GOT3 (cell line): ENCODE data around the gene MMD.
A peak's percentile ranks its signal among the peaks of the same experiment; 100 is the strongest.
"Not testable (repeated sequence)": the region's sequence is repeated elsewhere in the genome, so short reads cannot be mapped to it uniquely, and the experiment has no call there.

Source experiments
- DNase-seq: peaks from one replicate; lab custom pipeline; 2025; ENCODE audit warnings: mixed read lengths; lab: John Stamatoyannopoulos, UW

MMD gene

GRCh38 chr17:55421179-55421934 lies at the start of gene MMD:
Gene MMD, minus strand, starts transcription at chr17:55421835. Its CDS starts 140 bp downstream, at chr17:55421695.
- no peak for DNase-seq

DNA sequence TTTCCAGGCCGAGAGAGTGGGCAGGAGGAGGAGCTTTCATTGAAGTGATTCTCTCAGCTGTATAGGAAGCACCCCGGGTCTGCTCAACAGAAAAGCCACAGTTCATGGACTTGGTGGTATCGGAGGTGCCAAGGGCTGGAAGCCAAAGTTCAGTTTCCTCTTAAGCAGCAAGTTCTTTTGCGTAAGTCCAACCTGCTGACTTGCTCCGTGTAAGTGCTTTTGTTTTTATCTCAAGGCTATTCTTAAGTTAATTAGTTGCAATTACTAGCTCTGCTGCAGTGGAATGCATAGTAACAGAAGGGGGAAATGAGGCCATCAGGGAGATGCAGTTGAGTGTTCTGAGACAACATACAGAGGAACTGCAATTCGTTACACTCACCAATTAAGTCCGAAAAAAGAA lies 45.0 kb upstream of the MMD start:
- DNase-seq, result no peak

DNA sequence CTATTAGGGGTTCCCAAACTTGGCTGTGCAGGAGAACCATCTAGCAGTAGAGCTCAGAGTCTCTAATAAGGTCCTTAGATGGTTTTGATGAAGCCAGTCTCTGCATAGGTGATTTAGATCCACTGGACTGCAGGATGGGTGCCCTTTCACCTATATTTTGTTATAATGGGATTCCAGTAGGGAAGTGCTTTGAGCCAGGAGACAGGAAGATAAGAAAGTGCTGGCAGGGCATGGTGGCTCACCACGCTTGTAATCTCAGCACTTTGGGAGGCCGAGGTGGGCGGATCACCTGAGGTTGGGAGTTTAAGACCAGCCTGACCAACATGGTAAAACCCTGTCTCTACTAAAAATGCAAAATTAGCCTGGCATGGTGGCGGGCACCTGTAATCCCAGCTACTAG lies 44.1 kb upstream of the MMD start:
- not testable (repeated sequence) for DNase-seq

- no peak for DNase-seq
Measured at GRCh38 chr17:55463600-55463999, 42.0 kb upstream of the MMD start.

DNA sequence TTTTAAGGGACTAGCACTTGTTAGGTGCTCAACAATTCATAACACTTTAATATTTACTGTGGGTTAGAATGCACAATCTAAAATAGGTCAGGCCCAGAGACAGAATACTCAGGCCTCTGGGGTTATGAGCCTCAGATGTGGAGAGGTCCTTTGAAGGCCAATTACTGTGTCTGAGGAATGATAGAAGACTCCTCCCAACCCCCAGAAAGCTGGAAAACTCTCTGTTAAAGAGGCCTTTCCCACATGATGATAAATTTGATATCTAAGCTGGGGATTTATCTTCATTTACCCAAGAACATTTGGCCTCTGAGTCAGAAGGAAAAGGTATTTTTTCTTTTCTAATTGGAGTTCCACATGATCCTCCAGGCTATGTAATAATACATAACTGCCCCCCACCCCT lies 41.1 kb upstream of the MMD start:
- no peak for DNase-seq

DNA sequence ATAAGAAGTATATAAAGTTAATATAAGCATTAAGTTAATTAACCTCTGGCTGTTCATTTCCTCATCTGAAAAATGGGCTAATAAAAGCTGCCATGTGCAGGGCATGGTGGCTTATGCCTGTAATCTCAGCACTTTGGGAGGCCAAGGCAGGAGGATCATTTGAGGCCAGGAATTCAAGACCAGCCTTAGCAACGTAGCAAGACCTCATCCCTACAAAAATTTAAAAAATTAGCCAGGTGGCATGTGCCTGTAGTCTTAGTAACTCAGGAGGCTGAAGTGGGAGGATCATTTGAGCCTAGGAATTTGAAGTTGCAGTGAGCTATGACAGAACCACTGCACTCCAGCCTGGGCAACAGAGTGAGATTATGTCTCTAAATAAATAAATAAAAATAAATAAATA lies 40.6 kb upstream of the MMD start:
- DNase-seq, result no peak

DNA sequence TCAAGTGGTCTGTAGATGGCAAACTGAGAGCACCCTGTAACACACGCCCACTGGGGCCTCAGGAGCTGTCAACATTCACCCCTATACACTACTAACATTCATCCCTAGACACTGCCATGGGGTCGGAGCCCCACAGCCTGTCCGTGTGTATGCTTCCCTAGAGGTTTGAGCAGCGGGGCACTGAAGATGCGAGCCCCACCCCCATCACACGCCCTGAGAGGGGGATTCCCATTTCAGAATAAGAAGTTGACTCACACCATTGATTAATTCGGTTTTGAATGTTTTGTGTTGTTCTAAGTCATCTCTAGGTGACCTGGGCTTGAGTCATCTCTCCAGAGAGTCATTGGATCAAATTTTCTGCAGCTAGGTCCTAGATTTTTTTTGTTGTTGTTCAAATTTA lies 37.3 kb upstream of the MMD start:
- DNase-seq, result peak; percentile 20

DNA sequence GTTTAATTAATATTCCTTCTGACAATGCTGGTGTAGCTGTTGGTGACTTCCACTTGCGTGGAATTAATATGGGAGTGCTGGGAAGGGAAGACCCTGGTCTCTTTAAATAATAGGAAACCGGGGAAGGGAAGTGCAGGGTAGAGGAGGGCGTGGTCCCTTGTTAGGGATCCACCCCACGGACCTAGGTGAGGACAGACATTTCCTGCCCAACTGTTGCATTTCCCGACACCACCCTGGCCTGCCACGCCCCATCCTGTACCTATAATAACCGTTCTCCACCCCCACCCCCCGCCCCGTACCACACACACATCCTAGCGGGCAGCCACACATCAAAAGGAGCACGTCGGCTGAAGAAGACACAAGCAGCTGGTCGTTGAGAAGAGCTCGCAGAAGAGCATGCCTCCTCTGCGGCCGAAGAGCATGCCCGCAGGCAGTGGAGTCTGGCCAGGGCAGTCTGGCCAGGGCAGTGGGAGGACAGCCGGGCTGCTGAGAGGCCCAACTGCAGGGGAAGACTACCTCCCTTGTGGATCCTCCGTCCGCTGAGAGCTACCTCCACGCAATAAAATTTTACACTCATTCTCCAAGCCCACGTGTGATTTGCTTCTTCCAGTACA lies 36.8 kb upstream of the MMD start:
- DNase-seq, result no peak

GRCh38 chr17:55456307-55457240 lies 34.9 kb upstream of the MMD start:
- no peak for DNase-seq

- DNase-seq, result no peak
Measured at GRCh38 chr17:55454906-55455474, 33.4 kb upstream of the MMD start.

- no peak for DNase-seq
Measured at GRCh38 chr17:55453839-55454557, 32.4 kb upstream of the MMD start.

- DNase-seq, result no peak
Measured at GRCh38 chr17:55452139-55452790, 30.6 kb upstream of the MMD start.

DNA sequence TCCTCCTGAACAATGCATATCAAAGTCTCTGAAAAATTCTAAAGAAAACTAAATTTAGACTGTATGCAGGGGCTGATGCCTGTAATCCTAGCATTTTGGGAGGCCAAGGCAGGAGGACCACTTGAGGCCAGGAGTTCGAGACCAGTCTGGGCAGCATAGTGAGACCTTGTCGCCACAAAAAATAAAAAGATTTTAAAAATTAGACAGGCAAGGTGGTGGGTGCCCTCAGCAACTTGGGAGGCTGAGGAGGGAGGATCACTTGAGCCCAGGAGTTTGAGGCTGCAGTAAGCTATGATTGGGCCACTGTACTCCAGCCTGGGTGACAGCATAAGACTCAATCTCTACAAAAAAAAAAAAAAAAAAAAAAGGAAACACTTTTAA lies 30.1 kb upstream of the MMD start:
- no peak for DNase-seq

DNA sequence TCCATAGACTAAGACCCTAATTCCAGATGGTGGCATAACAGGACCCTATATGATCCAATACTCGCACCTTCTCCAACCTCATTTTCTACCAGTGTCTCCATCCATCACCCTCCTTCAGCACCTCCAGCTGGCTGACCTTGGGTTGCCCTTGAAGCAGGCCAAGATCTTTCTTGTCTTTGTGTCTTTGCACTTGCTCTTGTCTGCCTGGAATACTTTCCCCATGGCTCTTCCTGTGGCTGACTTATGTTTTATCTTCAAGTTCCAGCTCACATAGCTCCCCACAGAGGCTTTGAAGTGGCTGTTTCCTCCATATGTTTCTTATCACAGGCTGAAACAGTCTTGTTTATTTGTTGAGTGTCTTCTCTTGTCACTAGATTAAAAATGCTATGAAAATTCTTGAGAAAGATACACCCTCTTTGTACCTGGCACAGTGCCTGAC lies 29.6 kb upstream of the MMD start:
- no peak for DNase-seq

DNA sequence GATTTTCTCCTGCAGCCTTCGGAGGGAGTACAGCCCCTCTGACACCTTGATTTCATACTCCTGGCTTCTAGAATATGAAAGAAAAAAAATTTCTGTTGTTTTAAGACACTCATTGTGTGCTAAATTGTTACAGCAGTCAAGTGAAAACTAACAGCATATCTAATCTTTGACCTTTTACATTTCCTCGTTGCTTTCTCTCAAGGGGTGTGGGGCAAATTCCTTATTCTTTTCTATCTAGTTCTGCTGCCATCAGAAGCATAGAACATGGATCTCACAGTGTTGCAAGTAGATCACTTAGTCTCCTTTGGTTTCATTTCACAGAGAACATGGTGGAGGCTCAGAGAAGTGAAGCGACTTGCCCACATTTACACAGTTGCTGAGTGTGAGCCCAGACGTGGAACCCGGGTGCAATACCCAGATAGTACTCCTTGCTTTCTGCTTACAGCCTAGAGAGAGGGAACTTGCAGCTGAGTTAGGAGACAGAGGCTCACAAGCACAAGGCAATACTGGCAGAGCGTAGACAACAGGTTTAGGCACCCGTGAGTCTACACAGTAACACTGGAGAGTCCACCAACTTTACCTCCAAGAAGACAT lies 28.7 kb upstream of the MMD start:
- DNase-seq, result no peak

GRCh38 chr17:55448681-55449080 lies 27.0 kb upstream of the MMD start:
- DNase-seq, result no peak

GRCh38 chr17:55446581-55447205 lies 25.1 kb upstream of the MMD start:
- DNase-seq, result no peak

DNA sequence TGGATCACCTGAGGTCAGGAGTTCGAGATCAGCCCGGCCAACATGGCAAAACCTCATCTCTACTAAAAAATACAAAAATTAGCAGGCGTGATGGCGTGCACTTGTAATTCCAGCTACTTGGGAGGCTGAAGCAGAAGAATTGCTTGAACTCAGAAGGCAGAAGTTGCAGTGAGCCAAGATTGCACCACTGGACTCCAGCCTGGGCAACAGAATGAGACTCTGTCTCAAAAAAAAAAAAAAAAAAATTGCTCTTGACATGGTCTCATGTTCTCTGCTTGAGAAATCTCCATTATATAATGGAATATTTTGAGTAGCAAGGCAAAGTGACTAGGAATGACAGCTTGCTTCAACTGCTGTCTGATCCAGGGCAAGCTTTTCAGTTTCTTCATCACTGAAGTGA lies 24.4 kb upstream of the MMD start:
- DNase-seq, result not testable (repeated sequence)

- no peak for DNase-seq
Measured at GRCh38 chr17:55444471-55445441, 23.1 kb upstream of the MMD start.
